HG03025 (cell line): ENCODE measurements around the gene CDH24.

Source experiments
- ATAC-seq: cut with Tn5 transposase; IDR thresholded peaks from one replicate; pipeline ENCODE4 v1.9.1; 2021; ENCODE audit warnings: mild to moderate bottlenecking, moderate library complexity; ENCODE audit not compliant: unreplicated experiment, low FRiP score

CDH24 gene

DNA sequence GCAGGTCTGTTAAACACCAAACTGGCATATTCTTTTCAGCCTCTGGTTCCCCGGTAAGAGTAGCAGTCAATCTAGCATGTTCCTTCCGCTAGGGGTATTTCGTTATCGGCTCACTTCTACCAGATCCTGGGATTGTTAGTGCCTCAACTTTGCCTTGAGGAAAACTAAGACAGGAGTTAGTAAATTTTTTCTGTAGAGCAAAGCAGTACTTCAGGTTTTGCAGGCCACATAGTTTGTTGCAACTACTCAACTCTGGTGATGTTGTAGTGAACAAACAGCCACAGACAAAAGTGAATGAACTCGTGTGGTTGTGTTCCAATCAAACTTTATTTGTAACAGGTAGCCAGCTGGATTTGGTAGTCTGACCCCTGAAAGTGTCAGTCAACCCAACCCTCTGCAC lies 6.3 kb upstream of the CDH24 start:
- no peak for ATAC-seq

DNA sequence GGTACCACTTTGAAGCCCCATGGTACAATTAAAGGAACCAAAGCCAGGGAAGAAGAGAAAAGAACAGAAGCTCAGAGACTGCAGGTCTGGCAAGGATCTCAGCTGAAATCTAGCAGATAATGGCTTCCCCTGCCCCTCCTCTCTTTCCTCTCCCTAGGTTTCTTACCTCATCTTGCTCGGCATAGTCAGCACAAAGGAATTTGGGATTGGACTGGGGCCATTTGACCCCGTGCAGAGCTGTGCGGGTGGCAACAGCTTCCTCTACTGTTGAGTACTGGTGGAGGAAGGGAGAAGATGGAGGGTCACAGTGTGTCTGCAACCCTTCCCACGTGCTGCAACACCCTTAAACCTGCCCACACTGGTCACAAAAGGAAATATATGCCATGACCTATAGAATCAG lies 4.7 kb upstream of the CDH24 start:
- ATAC-seq, result no peak

DNA sequence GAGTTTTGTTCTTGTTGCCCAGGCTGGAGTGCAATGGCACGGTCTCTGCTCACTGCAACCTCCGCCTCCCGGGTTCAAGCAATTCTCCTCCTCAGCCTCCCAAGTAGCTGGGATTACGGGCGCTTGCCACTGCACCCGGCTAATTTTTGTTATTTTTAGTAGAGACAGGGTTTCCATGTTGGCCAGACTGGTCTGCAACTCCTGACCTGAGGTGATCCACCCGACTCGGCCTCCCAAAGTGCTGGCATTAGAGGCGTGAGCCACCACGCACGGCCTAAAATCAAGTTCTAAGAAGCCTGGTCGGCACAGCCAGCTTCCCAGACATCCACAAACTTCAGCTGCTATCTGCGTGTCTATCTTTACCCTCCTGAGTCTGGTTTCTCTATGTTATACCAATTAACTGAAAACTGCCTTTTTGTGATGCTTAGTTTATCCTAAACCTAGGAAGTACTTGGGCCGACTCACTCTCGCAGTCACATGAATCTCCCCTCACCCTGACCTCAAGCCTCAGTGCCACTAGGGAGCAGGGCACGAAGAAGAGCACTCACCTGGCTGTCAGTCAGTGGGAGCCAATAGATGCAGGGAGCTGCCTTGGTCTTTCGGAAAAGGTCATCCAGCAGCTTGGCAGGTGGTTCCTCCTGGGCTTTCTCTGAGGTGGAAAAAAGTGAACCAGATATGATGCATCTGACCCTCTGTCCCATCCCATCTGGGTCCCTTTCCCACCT lies 3.4 kb upstream of the CDH24 start:
- ATAC-seq, result no peak

DNA sequence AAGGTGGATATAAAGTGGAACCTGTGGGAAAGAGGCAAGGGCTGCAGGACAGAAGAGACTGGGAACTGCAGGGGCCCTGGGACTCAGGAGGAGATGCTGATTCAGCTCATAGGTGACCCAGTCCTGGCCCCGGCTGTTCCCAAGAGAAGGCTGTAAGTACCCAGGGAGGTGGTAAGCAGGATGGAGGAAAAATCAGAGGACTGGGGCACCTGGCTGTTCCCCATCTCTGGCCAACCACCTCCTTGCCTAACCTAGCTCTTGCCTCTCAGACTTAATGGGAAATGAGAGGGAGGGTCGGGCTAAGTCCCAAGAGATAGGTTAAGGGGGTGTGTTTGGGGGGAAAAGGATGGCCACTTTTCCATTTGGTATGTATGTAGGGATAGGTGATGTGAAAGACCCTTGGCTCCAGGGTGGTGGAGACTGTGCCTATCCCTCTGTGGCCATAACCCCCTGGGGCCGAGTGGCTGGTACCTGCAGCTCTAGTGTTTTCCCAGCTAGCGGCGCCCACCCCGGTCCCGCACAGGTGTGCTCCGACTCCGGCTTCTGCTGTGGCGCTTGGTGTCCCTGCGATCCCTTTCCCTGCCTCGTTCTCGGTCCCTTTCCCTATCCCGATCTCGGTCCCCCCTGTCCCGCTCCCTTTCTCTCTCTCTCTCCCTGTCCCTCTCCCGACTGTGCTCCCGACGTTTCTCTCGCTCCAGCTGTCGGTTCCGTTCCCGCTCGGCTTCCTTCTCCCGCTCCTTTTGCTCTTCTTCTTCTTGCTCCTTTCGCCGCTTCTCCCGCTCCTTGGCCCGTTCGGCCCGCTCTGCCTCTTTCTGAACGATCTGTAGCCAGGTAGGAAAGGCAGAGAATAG lies 1.6 kb upstream of the CDH24 start:
- no peak for ATAC-seq

DNA sequence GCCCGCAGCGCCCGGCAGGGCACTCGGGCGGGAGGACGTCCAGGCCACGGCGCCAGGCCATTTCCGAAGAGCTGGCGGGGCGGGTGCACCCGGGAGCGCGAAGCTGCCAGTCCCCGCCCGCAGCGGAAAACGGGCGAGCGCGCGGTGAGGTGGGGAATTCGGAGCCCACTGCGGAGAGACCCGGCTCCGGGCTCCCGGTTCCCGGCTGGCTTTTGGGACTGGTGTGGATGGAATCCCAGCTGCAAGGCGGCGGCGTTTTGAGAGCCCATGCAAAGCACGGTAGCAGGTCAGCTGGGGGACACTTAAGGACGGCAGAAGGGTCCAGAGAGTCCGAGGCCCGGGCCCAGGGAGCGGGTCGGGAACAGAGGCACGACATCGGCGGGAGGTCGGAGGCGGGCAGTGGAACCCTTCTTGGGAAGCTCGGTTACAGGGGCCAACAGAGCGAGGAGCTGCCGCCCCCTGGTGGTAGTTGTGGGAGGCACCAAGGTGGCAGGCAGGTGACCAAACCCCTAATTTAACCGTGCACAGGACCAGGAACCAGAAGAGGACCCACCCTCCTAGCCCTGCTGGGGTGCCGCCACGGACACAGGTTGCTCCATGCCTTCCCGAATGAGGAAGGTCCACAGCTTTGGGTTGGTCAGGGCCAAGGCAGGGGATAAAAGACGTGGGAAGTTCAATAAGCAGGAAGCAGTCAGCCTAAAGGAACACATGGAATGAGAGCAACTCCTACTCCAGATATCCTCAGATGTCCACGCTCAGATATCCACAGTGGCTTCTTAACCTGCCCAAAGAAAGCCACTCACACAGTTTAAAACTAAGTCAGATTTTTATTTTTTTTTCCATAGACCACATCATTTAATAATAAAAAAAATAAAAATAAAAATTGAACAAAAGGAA lies 685 bp upstream of the CDH24 start:
- peak; percentile 60 for ATAC-seq

DNA sequence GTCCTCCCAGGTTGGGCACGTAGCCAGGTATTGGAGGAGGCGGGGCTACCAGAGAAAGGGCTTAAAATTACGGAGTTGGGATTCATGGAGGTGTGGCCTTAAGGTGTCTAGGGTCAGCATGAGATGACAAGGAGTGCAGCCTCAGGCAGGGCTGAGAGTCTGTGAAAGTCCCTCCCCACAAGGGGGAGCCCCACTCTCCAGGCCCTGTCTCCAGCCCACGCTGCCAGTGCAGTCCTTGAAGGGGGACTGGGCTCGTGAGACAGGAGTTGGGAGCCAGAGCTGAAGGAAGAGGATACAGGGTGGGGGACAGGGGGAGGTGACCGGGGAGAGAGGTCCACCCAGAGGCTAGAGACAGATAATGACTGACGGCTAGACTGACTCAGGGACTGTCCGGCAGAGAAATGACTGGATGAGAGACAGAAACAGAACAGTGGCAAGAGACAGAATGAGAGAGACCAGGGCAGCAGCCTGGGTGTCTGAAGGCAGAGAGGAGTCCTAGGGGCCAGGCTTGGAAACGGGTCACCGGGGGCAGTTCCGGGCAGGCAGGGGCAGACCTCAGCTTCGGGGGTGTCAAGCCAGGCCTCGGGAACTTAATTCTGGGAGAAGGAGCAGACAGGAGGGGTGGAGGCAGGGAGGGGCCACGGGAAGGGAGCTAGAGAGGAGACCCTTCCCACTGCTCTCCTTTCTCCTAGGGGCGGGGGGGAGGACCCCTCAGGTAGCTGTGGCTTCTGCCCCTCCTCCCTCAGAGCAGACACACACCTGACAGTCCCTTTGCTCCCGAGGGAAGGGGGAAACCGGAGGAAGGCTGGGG lies 970 bp downstream of the CDH24 start:
- ATAC-seq, result no peak

DNA sequence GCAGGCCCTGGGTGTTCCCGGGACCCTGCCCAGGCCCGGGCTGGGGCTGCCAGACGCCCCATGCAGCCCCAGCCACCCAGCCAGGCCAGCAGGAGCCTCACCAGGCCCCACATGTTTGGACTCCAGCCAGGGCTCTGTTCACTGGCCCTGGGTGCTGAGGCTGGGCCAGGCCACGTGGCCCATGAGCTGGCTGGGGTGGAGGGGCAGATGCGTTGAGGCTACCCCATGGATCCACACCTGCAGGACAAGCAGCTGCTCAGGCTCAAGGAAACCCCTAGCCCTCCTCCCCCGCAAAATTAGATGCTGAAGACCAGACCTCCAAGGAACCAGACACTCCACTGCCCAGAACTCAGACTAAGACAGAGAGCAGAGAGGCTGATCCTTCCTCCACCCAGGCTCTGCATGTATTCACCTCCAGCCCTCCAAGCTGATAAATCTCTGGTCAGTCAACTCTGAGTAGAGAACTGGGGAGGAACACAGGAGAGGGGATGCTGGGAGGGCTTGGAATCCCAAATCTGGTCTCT lies 1.6 kb downstream of the CDH24 start:
- ATAC-seq, result no peak

DNA sequence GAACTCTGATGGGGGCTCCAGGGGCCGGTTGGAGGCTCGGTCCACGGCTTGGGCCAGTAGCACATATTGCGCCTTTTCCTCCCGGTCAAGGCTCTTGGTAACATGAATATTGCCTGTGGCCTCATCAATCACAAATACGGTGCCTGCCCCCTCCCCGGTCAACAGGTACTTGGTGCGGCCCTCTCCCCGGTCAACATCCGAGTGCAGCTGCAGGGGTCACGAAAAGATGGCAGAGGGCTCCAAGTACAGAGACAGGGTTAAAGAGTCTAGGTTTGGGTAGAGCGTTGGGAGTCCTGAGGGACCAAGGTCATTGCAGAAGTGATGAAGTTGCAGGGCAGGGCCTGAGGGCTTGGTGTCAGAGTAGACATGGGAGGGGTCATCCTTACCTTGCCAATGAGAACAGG lies 2.2 kb downstream of the CDH24 start:
- no peak for ATAC-seq

DNA sequence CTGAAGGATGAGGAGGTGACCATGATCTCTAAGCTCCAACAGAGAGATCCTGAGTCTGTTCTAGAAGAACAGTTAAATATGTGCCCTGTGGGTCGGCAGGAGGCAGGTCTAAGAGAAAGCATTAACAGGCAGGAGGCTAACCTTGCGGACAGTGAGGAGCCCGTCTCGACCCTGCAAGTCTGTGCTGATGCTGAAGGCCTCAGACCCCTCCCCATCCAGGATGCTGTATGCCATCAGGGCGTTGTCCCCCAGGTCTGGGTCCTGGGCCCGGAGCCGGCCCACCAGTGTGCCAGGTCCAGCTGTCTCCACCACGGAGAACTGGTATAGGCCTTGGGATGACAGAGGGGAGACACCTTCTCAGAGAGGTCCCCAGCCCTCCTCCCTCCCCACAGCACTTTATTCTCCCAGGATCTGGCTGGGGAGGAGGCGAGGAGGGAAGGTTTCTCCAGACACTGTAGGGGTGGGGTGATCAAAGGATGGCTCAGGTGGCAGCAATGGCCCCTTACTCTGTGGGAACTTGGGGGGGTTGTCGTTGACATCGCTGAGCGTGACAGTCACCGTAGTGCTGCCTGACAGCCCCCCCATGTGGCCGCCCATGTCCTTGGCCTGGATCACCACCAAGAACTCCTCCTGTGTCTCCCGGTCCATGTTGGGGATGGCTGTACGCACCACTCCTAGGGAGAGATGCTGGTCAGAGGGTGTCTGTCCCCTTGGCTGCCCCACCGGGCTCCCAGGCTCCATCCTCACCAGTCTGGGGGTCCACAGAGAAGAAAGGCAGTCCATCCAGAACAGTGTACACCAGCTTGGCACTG lies 3.1 kb downstream of the CDH24 start:
- ATAC-seq, result no peak

DNA sequence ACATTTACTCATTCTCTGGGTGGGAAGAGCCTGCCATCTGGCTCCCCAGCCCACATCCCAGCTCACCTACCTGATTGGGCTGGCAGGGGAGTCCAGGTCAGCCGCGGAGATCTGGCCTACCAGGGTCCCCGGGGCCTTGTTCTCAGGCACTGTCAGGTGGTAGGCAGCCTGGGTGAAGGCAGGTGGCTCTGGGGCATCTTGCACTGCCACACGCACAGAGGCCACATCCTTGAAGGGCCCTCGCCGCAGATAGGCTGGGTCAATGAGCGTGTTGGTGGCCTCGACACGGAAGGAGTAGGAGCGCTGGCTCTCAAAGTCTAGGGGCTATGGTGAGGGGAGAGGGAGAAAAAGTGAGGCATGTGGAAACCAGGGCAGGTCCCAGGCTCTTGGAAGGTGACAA lies 3.9 kb downstream of the CDH24 start:
- ATAC-seq, result no peak

DNA sequence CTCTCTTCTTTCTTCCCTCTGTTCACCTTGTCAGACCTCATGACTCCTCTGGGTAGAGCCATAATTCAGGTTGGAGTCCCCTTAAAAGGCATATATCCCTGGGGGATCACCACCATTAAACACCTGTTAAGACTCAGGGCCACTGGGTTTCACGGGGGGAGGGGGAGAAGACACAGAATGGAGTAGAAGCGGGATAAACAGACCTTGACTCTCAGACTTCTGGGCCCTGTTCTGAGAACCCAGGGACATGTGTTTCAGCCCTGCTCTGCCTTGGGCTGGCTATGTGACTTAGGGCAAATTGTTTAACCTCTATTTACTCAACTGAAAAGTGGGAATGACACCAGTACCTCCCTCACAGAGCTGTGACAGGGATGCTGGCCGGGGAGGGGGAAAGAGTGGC lies 4.6 kb downstream of the CDH24 start:
- no peak for ATAC-seq

DNA sequence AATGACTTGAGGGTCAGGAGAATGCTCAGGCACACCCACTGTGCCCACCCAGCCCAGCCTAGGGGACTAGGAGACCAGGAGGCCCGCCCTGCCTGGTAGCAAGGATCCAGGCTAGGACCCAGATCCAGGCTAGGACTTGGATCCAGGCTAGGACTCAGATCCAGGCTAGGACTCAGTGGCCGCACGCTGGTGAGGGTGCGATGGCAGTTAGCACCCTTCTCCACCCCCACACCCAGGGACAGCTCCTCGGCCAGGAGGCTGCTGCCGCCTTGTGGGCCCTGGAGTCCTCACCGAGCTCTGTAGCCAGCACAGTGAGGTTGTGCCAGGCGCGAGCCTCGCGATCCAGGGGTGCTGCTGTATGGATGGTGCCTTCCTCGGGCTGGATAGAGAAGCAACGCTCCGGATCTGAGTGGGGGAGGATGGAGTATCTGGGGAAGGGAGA lies 5.1 kb downstream of the CDH24 start:
- no peak for ATAC-seq

DNA sequence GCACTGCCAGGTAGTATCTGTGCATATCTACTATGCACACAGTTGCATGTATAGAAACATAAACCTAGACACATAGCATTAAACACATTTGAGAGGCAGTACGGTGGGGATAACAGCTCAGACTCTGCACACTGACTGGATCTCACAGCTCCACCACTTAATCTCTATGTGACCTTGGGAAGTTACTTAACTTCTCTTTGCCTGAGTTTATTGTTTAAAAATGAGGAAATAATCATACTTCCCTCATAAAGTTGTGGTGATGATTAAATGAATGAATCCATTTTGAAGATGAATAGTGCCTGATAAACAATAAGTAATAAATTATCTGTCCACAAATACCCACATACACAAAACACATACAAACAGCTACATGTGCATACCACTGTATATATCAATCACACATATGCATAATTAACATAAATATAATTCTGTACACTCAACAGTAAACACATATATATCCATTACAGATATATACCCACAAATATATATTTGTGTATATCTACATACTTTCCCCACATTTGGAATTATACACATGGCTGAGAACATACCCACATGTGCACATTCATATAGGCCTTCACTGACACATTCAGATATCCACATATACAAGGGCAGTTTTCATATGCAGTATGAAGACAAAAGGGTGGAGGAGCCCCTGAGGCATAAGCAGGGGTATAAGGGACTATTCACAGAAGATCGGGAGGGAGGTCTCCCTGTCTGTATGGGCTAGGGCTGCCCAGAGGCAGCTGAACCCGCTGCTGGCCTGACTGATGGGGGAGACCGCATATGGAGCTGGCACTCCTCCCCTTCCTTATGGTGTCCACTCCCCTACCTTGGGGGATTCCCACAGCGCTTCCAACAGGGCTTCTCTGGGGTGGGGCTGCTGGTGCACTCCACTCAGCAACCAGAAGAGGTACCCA lies 5.9 kb downstream of the CDH24 start:
- no peak for ATAC-seq

DNA sequence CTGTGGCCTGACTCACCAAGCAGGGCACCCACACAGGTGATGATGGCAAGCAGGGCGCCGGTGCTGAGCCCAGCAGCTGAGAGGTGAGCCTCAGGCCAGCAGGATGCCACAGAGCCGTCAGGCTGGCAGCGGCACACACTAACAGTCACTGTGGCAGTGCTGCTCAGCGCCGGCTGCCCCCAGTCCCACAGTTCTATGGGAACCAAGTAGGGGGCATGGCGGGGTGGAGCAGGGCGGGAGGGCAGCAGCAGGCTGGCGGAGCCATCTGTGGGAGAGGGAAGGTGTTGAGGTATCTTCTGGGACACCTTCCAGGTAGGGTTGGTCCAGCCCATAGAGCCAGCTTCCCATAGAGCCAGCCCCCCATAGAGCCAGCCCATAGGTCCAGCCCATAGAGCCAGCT lies 8.3 kb downstream of the CDH24 start:
- no peak for ATAC-seq

DNA sequence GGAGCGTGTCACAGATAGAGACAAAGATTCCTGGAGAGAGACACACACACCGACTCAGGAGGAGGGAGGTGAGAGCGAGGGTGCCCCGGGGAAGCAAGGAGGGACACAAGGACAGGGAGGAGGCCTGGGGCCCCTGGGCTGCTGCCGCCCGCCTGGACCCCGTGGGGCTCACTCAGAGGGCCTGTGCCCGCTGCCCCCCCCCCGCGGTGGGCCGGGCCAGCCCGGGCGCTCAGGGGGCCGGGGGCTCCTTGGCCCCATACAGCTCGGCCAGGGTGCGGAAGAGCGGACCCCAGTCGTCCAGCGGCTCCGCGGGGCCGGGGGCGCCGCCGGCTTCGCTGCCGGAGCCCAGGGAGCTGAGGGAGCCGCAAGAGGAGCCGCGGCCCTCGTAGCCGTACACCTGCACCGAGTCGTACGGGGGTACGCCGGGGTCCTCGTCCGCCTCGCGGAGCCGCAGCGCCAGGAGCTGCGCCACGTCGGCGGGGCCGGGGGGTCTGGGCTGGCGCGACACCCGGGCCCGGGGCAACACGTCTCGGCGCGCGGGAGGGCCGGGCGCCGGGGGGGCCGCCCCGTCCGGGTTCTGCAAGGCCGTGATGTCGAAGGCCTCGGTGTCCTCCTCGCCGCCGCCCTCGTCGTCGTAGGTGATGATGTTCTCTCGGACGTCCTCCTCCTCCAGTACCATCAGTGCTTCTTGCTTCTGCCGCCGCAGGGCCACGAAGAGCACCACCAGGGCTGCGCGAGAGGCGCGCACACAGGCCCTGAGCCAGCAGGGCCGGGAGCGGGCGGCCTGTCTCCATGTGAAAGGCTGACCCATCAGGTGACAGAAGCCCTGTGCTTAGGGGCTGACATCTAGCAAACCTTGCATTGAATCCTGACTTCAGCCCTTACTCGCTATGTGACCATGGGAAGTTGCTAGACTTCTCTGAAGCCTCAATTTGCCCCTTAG lies 9.3 kb downstream of the CDH24 start:
- no peak for ATAC-seq

DNA sequence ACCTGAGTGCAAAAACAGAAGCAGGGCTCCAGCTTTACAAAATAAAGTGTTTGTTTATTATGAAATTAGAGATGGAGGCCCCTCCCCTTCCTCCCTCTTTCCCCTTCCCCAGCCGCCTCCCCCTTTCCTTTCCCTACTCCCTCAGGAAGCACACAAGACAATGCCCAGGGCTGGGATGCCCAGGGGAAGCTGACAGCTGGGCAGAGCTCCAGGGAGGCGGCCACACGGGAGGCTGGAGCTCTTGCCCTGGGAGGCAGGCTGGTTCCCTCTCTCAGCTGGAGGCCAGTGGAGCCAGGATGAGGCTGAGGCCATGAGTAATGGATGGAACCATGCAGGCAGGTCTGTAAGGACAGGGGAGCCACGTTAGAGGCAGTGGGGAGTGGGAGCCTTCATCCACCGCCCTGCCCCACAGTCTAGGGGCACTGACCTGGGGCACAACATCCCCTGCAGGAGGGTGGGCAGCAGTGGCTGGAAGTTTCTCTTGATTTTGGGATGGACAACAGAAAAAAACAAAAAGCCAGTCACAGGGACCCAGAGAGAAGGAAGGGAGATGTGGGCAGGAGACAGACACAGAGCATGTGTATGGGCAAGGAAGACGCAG lies 10.2 kb downstream of the CDH24 start:
- no peak for ATAC-seq
